Upper lobe of right lung (tissue), 1 donor: Measurements from ENCODE around the gene TKTL1. TPM values are rescaled to one million over a fixed set of nuclear protein-coding genes. Genes with fewer than 3 reads are reported as not detected.
A peak's percentile ranks its signal among the peaks of the same experiment; 100 is the strongest.

Experiments
- ATAC-seq: fragments of 200-7000 bp; cut with Tn5 transposase; one replicate; pipeline ENCODE4 v1.9.1; 2020; ENCODE audit warnings: mild to moderate bottlenecking, moderate library complexity
- DNase-seq: peaks from one replicate; pipeline ENCODE4 v3.0.0-alpha.2; 2020
- H3K27ac ChIP-seq: fragments of 200-600 bp; one replicate; pipeline ENCODE4 v1.8.0; 2022
- H3K27me3 ChIP-seq: fragments of 200-600 bp; one replicate; pipeline ENCODE4 v1.8.0; 2022; ENCODE audit warnings: mild to moderate bottlenecking
- H3K36me3 ChIP-seq: fragments of 200-600 bp; one replicate; pipeline ENCODE4 v1.8.0; 2022
- H3K4me1 ChIP-seq: fragments of 200-600 bp; one replicate; pipeline ENCODE4 v1.8.0; 2022
- H3K4me3 ChIP-seq: fragments of 200-600 bp; one replicate; pipeline ENCODE4 v1.8.0; 2022; ENCODE audit warnings: mild to moderate bottlenecking
- H3K9me3 ChIP-seq: fragments of 200-600 bp; one replicate; pipeline ENCODE4 v1.8.0; 2022
- CTCF ChIP-seq: fragments of 200-600 bp; IDR thresholded peaks from one replicate; pipeline ENCODE4 v1.8.0; 2022; ENCODE audit warnings: antibody characterized with exemption
- intact Hi-C: fragments of 100-400 bp; cut with DNase I; formaldehyde crosslinking; loops from one replicate; pipeline ENCODE4 v1.11.0; 2022
- total RNA-seq: library from RNA; stranded (reverse); fragmentation: NEBNext Ultra II Directional; extraction: Animal tissue kit (Norgen Biotek cat#: 25700); gene quantifications from one replicate; pipeline ENCODE4 v1.2.1, GENCODE V29; 2021
- donor health status: DM: no; HTN: yes; CAD: no; lungs with severe emphysema.

TKTL1 gene
- total RNA-seq, 1 donor from 2014 or later: not detected

- Histone ChIP-seq H3K36me3 (no peaks in the 10 kb centered on the region), H3K4me1 (peaks cover 14% of the 10 kb centered on the region), H3K9me3 (no peaks in the 10 kb centered on the region), H3K27me3 (no peaks in the 10 kb centered on the region), H3K4me3 (no peak overlapping the region), H3K27ac (no peak overlapping the region)
- no peak for DNase-seq
- TF ChIP-seq CTCF: no peak
- ATAC-seq: peak; percentile 59
- intact Hi-C loops: no loop called here
These were observed 31.6 kb downstream of the TKTL1 start for GRCh38 chrX:154327038-154327820.

GRCh38 chrX:154328646-154329045 lies 33.1 kb downstream of the TKTL1 start:
- TF ChIP-seq CTCF: no peak
- intact Hi-C loops: no loop called here
- H3K27me3 ChIP-seq: no peaks in the 10 kb centered on the region
- H3K4me3 ChIP-seq: no peak overlapping the region
- no peaks in the 10 kb centered on the region for H3K36me3 ChIP-seq
- DNase-seq: no peak
- no peak overlapping the region for H3K27ac ChIP-seq
- no peaks in the 10 kb centered on the region for H3K9me3 ChIP-seq
- no peak for ATAC-seq
- peaks cover 14% of the 10 kb centered on the region for H3K4me1 ChIP-seq

GRCh38 chrX:154329294-154329693 lies 33.7 kb downstream of the TKTL1 start:
- Histone ChIP-seq H3K27me3 (no peaks in the 10 kb centered on the region), H3K36me3 (no peaks in the 10 kb centered on the region), H3K4me1 (peaks cover 14% of the 10 kb centered on the region), H3K4me3 (no peak overlapping the region), H3K27ac (no peak overlapping the region), H3K9me3 (no peaks in the 10 kb centered on the region)
- DNase-seq: no peak
- no peak for TF ChIP-seq CTCF
- no peak for ATAC-seq
- intact Hi-C loops: no loop called here

GRCh38 chrX:154332561-154332960 lies 37.0 kb downstream of the TKTL1 start:
- intact Hi-C loops: no loop called here
- H3K4me1 ChIP-seq: no peaks in the 10 kb centered on the region
- H3K27ac ChIP-seq: no peak overlapping the region
- no peak overlapping the region for H3K4me3 ChIP-seq
- no peaks in the 10 kb centered on the region for H3K27me3 ChIP-seq
- no peaks in the 10 kb centered on the region for H3K36me3 ChIP-seq
- TF ChIP-seq CTCF: no peak
- H3K9me3 ChIP-seq: no peaks in the 10 kb centered on the region
- no peak for ATAC-seq
- DNase-seq: no peak

- H3K9me3 ChIP-seq: no peaks in the 10 kb centered on the region
- no peaks in the 10 kb centered on the region for H3K4me1 ChIP-seq
- TF ChIP-seq CTCF: no peak
- no peak for ATAC-seq
- intact Hi-C loops: no loop called here
- no peak overlapping the region for H3K27ac ChIP-seq
- H3K36me3 ChIP-seq: no peaks in the 10 kb centered on the region
- H3K4me3 ChIP-seq: no peak overlapping the region
- no peak for DNase-seq
- H3K27me3 ChIP-seq: no peaks in the 10 kb centered on the region
These were observed 37.5 kb downstream of the TKTL1 start for GRCh38 chrX:154333116-154333515.
